Transverse colon (tissue), 4 donors: ENCODE measurements around the gene TXNIP.

ENCODE experiments used
- CTCF ChIP-seq, 5 experiments: fragments of 200-600 bp in 3 of 5; fragments of 450-650 bp in 2 of 5; sonication (generic) in 3 of 5; IDR thresholded peaks; 1 replicate in 2 of 5; 2 replicates in 3 of 5; pipeline ENCODE4 v1.5.1; 2016 to 2017; ENCODE audit warnings: antibody characterized with exemption in 5 of 5, inconsistent platforms in 3 of 5, mild to moderate bottlenecking in 2 of 5, moderate library complexity in 1 of 5
- POLR2AphosphoS5 ChIP-seq, 3 donors: sonication (generic); formaldehyde crosslinking; IDR thresholded peaks; one replicate each; pipeline ENCODE4 v1.6.1; 2016; ENCODE audit warnings: antibody characterized with exemption in 3 of 3

- no peak for TF ChIP-seq CTCF (IDR thresholded peaks at IDR 0.05)
- TF ChIP-seq POLR2AphosphoS5 (IDR thresholded peaks at IDR 0.05) = no peak
These were observed 37.0 kb downstream of the TXNIP start for GRCh38 chr1:145959333-145959732.
